ENCODE measurements around the gene STK32B. TPM values are rescaled to one million over a fixed set of nuclear protein-coding genes. Genes with fewer than 3 reads are reported as not detected.

STK32B gene
- total RNA-seq, 3 donors from 2014 or later = 2.2 to 5.0 (median 4.6) TPM

DNA sequence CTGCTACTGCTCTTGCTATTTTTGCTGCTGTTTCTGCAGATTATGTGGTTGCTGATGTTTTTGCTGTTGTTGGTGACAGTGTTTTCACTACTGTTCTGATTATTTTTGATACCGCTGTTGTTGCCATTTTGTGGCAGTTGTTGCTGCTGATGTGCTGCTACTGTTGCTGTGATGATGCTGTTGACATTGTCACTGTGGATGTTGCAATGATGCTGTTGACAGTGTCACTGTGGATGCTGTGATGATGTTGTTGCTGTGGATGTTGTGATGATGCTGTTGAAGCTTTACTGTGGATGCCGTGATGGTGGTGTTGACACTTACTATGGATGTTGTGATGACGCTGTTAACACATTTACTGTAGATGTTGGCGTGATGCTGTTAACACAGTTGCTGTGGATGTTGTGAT, 476.8 kb downstream of the STK32B start:
- no peaks in the 10 kb centered on the region for H3K9me3 ChIP-seq
- no peaks in the 10 kb centered on the region for H3K27me3 ChIP-seq
- no peak overlapping the region for H3K4me3 ChIP-seq
- DNase-seq (ENCODE audit: low spot score in 2 of 2) = no peak
- intact Hi-C loops (cut with DNase I; ENCODE audit: low total_unique reads) = no loop called here
- no peak for TF ChIP-seq POLR2AphosphoS5 (IDR thresholded peaks at IDR 0.05)
- TF ChIP-seq POLR2A (IDR thresholded peaks at IDR 0.05) = no peak
- TF ChIP-seq, protein P1, sequence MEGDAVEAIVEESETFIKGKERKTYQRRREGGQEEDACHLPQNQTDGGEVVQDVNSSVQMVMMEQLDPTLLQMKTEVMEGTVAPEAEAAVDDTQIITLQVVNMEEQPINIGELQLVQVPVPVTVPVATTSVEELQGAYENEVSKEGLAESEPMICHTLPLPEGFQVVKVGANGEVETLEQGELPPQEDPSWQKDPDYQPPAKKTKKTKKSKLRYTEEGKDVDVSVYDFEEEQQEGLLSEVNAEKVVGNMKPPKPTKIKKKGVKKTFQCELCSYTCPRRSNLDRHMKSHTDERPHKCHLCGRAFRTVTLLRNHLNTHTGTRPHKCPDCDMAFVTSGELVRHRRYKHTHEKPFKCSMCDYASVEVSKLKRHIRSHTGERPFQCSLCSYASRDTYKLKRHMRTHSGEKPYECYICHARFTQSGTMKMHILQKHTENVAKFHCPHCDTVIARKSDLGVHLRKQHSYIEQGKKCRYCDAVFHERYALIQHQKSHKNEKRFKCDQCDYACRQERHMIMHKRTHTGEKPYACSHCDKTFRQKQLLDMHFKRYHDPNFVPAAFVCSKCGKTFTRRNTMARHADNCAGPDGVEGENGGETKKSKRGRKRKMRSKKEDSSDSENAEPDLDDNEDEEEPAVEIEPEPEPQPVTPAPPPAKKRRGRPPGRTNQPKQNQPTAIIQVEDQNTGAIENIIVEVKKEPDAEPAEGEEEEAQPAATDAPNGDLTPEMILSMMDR (IDR thresholded peaks at IDR 0.05) = no peak
- H3K27ac ChIP-seq = no peak overlapping the region
- no peaks in the 10 kb centered on the region for H3K36me3 ChIP-seq
- peaks cover 0 to 5% of the 10 kb centered on the region in 2 donors for H3K4me1 ChIP-seq

DNA sequence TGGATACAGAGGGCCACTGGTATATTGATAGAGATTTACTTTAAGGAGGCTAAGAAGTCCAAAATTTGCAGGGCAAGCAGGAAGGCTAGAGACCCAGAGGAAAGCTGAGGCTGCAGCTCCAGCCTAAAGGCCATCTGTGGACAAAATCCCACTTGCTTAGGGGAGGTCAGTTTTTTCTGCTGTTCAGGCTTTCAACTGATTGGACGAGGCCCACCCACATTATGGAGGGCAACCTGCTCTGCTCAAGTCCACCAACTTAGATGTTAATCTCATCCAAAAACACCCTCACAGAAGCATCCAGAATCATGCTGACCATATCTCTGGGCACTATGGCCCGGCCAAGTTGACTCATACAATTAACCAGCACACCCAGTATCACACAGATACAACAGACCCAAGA, 480.8 kb downstream of the STK32B start:
- H3K36me3 ChIP-seq = no peaks in the 10 kb centered on the region

DNA sequence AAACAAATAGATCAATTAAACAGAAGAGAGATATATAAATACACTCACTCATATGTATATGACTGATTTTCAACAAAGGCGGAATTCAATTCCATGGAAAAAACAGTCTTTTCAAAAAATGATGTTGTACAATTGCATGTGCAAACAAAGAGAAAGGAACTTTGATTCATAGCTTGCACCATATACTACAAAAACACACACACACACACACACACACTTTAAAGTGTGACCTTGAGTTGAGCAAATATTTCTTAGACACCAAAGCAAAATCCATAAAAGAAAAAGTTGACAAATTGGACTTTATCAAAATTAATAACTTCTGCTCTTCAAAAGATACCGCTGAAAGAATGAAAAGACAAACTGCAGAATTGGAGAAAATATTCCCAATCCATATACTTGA, 488.3 kb downstream of the STK32B start:
- H3K9me3 ChIP-seq = peaks cover 0 to 6% of the 10 kb centered on the region in 2 donors
- no peaks in the 10 kb centered on the region for H3K4me1 ChIP-seq
- no peak for DNase-seq (ENCODE audit: low spot score in 2 of 2)
- H3K27ac ChIP-seq = no peak overlapping the region
- TF ChIP-seq POLR2A (IDR thresholded peaks at IDR 0.05) (no peak), POLR2AphosphoS5 (IDR thresholded peaks at IDR 0.05) (no peak)
- TF ChIP-seq, protein P1 (IDR thresholded peaks at IDR 0.05) = no peak
- no peaks in the 10 kb centered on the region for H3K27me3 ChIP-seq
- H3K36me3 ChIP-seq = no peaks in the 10 kb centered on the region
- intact Hi-C loops (cut with DNase I; ENCODE audit: low total_unique reads) = no loop called here
- H3K4me3 ChIP-seq = no peak overlapping the region

More for the DNA sequence above, 480.8 kb downstream of the STK32B start:
- peaks cover 0 to 6% of the 10 kb centered on the region in 2 donors for H3K9me3 ChIP-seq
- H3K27me3 ChIP-seq = no peaks in the 10 kb centered on the region
- TF ChIP-seq POLR2A (IDR thresholded peaks at IDR 0.05) (no peak), POLR2AphosphoS5 (IDR thresholded peaks at IDR 0.05) (no peak)
- TF ChIP-seq, protein P1 (IDR thresholded peaks at IDR 0.05) = no peak
- no peaks in the 10 kb centered on the region for H3K4me1 ChIP-seq
- H3K4me3 ChIP-seq = no peak overlapping the region
- intact Hi-C loops (cut with DNase I; ENCODE audit: low total_unique reads) = no loop called here
- DNase-seq (ENCODE audit: low spot score in 2 of 2) = no peak
- H3K27ac ChIP-seq = no peak overlapping the region

DNA sequence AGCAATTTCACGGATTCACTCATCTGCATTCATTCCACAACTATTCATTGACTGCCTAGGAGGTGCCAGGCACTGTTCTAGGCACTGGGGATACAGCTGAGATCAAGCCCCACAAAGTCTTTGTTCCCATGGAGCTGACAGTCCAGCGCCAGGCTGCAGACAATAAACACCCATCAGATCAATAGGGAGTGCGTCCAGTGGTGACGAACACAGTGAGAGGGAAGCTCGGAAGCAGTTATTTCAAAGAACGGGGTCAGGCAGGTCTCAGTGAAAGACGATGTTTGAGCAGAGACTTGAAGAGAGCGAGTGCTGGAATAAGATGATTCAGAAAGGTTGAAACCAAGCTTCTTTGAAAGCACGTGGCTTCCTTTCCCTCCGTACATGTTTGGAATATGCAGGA, 489.9 kb downstream of the STK32B start:
- Histone ChIP-seq H3K4me1 (no peaks in the 10 kb centered on the region), H3K36me3 (no peaks in the 10 kb centered on the region), H3K9me3 (no peaks in the 10 kb centered on the region), H3K4me3 (no peak overlapping the region), H3K27ac (no peak overlapping the region), H3K27me3 (no peaks in the 10 kb centered on the region)
- intact Hi-C loops (cut with DNase I; ENCODE audit: low total_unique reads) = no loop called here
- DNase-seq (ENCODE audit: low spot score in 2 of 2) = no peak
- TF ChIP-seq POLR2A (IDR thresholded peaks at IDR 0.05) (no peak), POLR2AphosphoS5 (IDR thresholded peaks at IDR 0.05) (no peak)
- TF ChIP-seq, protein P1 (IDR thresholded peaks at IDR 0.05) = no peak

DNA sequence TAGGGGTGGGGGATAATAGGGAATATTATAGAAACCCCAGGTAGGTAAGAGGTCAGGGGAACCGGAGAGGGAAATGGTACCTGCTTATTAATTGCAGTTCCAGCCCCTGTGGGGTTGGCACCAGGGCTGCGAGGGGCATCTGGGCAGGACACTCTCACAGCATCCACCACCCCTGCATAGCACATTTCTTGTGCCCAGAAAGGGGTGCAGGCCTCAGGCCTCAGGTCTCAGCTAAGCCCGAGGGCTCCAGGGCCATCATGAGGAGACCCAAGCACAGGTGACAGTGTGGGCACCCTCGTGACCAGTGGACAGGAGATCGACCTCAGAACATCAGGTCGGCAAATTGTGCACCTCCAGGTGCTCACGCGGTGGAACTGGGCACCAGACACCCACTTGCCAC, 492.4 kb downstream of the STK32B start:
- DNase-seq (ENCODE audit: low spot score in 2 of 2) = no peak
- Histone ChIP-seq H3K27me3 (no peaks in the 10 kb centered on the region), H3K4me3 (no peak overlapping the region), H3K9me3 (no peaks in the 10 kb centered on the region), H3K36me3 (no peaks in the 10 kb centered on the region), H3K27ac (no peak overlapping the region), H3K4me1 (no peaks in the 10 kb centered on the region)
- intact Hi-C loops (cut with DNase I; ENCODE audit: low total_unique reads) = no loop called here
- TF ChIP-seq POLR2AphosphoS5 (IDR thresholded peaks at IDR 0.05) = no peak
- TF ChIP-seq POLR2A (IDR thresholded peaks at IDR 0.05) = no peak
- TF ChIP-seq, protein P1 (IDR thresholded peaks at IDR 0.05) = no peak
